ENCODE measurements around the gene S100B.

S100B gene

GRCh38 chr21:46561445-46562090 is 43.3 kb downstream of the S100B start:
- TF ChIP-seq CTCF (conservative IDR thresholded peaks at IDR 0.05; ENCODE audit: low read depth, low read length) = no peak

GRCh38 chr21:46560568-46561444 is 44.1 kb downstream of the S100B start:
- no peak for TF ChIP-seq CTCF (conservative IDR thresholded peaks at IDR 0.05; ENCODE audit: low read depth, low read length)
- H3K4me2 ChIP-seq = no peak overlapping the region
- no peak overlapping the region for H3K9ac ChIP-seq
- H4K20me1 ChIP-seq (ENCODE audit: insufficient read depth) = no peaks in the 10 kb centered on the region
- no peaks in the 10 kb centered on the region; the same call in 1 of the 2 replicates for H3K36me3 ChIP-seq (ENCODE audit: insufficient read depth)
- no peak overlapping the region for H3K27ac ChIP-seq
- H3K79me2 ChIP-seq (ENCODE audit: insufficient read depth, low read depth) = no peaks in the 10 kb centered on the region
- no peak overlapping the region for H2AFZ ChIP-seq (ENCODE audit: low read depth)
- no peak overlapping the region for H3K4me3 ChIP-seq (IDR thresholded peaks at IDR 0.05; ENCODE audit: insufficient read depth, low read depth, low read length)
- no peaks in the 10 kb centered on the region for H3K27me3 ChIP-seq (ENCODE audit: insufficient read depth, low read depth)
- H3K4me1 ChIP-seq (ENCODE audit: low read depth, poor library complexity, severe bottlenecking) = no peaks in the 10 kb centered on the region

More at GRCh38 chr21:46561445-46562090, 43.3 kb downstream of the S100B start:
- Histone ChIP-seq H3K4me1 (ENCODE audit: low read depth, poor library complexity, severe bottlenecking) (no peaks in the 10 kb centered on the region), H3K79me2 (ENCODE audit: insufficient read depth, low read depth) (no peaks in the 10 kb centered on the region), H3K9ac (no peak overlapping the region), H3K27me3 (ENCODE audit: insufficient read depth, low read depth) (no peaks in the 10 kb centered on the region), H3K27ac (no peak overlapping the region), H2AFZ (ENCODE audit: low read depth) (no peak overlapping the region), H4K20me1 (ENCODE audit: insufficient read depth) (no peaks in the 10 kb centered on the region), H3K4me3 (IDR thresholded peaks at IDR 0.05; ENCODE audit: insufficient read depth, low read depth, low read length) (no peak overlapping the region), H3K36me3 (ENCODE audit: insufficient read depth) (no peaks in the 10 kb centered on the region; the same call in 1 of the 2 replicates), H3K4me2 (no peak overlapping the region)

- Histone ChIP-seq H3K4me3 (IDR thresholded peaks at IDR 0.05; ENCODE audit: insufficient read depth, low read depth, low read length) (no peak overlapping the region), H3K4me2 (no peak overlapping the region), H3K27ac (no peak overlapping the region), H2AFZ (ENCODE audit: low read depth) (no peak overlapping the region), H3K36me3 (ENCODE audit: insufficient read depth) (no peaks in the 10 kb centered on the region; the same call in 1 of the 2 replicates), H3K4me1 (ENCODE audit: low read depth, poor library complexity, severe bottlenecking) (no peaks in the 10 kb centered on the region), H3K9ac (no peak overlapping the region), H4K20me1 (ENCODE audit: insufficient read depth) (no peaks in the 10 kb centered on the region), H3K27me3 (ENCODE audit: insufficient read depth, low read depth) (no peaks in the 10 kb centered on the region), H3K79me2 (ENCODE audit: insufficient read depth, low read depth) (no peaks in the 10 kb centered on the region)
- TF ChIP-seq CTCF (conservative IDR thresholded peaks at IDR 0.05; ENCODE audit: low read depth, low read length) = no peak
These were observed 45.4 kb downstream of the S100B start for GRCh38 chr21:46559291-46559983.

GRCh38 chr21:46557919-46558392 is 46.9 kb downstream of the S100B start:
- Histone ChIP-seq H3K9ac (no peak overlapping the region), H3K36me3 (ENCODE audit: insufficient read depth) (no peaks in the 10 kb centered on the region; the same call in 1 of the 2 replicates)
- TF ChIP-seq CTCF (conservative IDR thresholded peaks at IDR 0.05; ENCODE audit: low read depth, low read length) = no peak

More at GRCh38 chr21:46557919-46558392, 46.9 kb downstream of the S100B start:
- Histone ChIP-seq H3K79me2 (ENCODE audit: insufficient read depth, low read depth) (no peaks in the 10 kb centered on the region), H2AFZ (ENCODE audit: low read depth) (no peak overlapping the region), H3K4me3 (IDR thresholded peaks at IDR 0.05; ENCODE audit: insufficient read depth, low read depth, low read length) (no peak overlapping the region), H3K4me2 (no peak overlapping the region), H3K27ac (no peak overlapping the region), H3K27me3 (ENCODE audit: insufficient read depth, low read depth) (no peaks in the 10 kb centered on the region), H3K4me1 (ENCODE audit: low read depth, poor library complexity, severe bottlenecking) (no peaks in the 10 kb centered on the region), H4K20me1 (ENCODE audit: insufficient read depth) (no peaks in the 10 kb centered on the region)
